Bronchial epithelial cell (primary cell): ENCODE data around the gene ITPK1. TPM values are rescaled to one million over a fixed set of nuclear protein-coding genes. Genes with fewer than 3 reads are reported as not detected.

Experiments
- DNase-seq: peaks from one replicate; pipeline ENCODE4 v3.0.0-alpha.2; 2010; ENCODE audit warnings: low read depth
- FAIRE-seq: peaks from 2 replicates; lab custom pipeline; 2011; peaks lifted over from hg19 to GRCh38; lab: Jason Lieb, UNC
- H3K27me3 ChIP-seq: 2 replicates; pipeline ENCODE4 v1.5.1; 2011; ENCODE audit warnings: low read length; ENCODE audit not compliant: control insufficient read depth, insufficient read depth
- H3K36me3 ChIP-seq: 2 replicates; pipeline ENCODE4 v1.5.1; 2011; ENCODE audit warnings: low read length; ENCODE audit not compliant: control insufficient read depth, insufficient read depth
- H3K4me3 ChIP-seq: 2 replicates; pipeline ENCODE4 v1.5.1; 2011; ENCODE audit warnings: mild to moderate bottlenecking, low read depth, low read length, control low read depth
- CTCF ChIP-seq: IDR thresholded peaks from 2 replicates; pipeline ENCODE4 v1.5.1; 2011; ENCODE audit warnings: mild to moderate bottlenecking, moderate library complexity, low read length, control low read depth, inconsistent platforms; ENCODE audit not compliant: insufficient read depth, severe bottlenecking
- total RNA-seq: library from RNA; depleted of rRNA; stranded (reverse); fragments of >200 nt; gene quantifications from 2 replicates; pipeline ENCODE4 v1.2.1, GENCODE V29; 2014

The ITPK1 gene
- total RNA-seq, 1 donor from 2014 or later = 39.8 TPM

GRCh38 chr14:92944976-92945375 is 170.7 kb downstream of the ITPK1 start:
- H3K4me3 ChIP-seq = no peak overlapping the region
- no peak for FAIRE-seq
- DNase-seq = no peak
- H3K36me3 ChIP-seq = peaks cover 30% of the 10 kb centered on the region
- H3K27me3 ChIP-seq = no peaks in the 10 kb centered on the region
- TF ChIP-seq CTCF = no peak

- H3K4me3 ChIP-seq = no peak overlapping the region
- H3K27me3 ChIP-seq = no peaks in the 10 kb centered on the region
- FAIRE-seq (no peak), DNase-seq (no peak)
- no peak for TF ChIP-seq CTCF
- peaks cover 26% of the 10 kb centered on the region for H3K36me3 ChIP-seq
Observed at GRCh38 chr14:92943855-92944570, 171.7 kb downstream of the ITPK1 start.

- Histone ChIP-seq H3K36me3 (peaks cover 26% of the 10 kb centered on the region), H3K27me3 (no peaks in the 10 kb centered on the region), H3K4me3 (no peak overlapping the region)
- DNase-seq = no peak
- FAIRE-seq = no peak
- TF ChIP-seq CTCF = no peak
Observed at GRCh38 chr14:92942976-92943710, 172.6 kb downstream of the ITPK1 start.

- Histone ChIP-seq H3K36me3 (peaks cover 26% of the 10 kb centered on the region), H3K27me3 (no peaks in the 10 kb centered on the region), H3K4me3 (no peak overlapping the region)
- TF ChIP-seq CTCF = no peak
- no peak for DNase-seq
- FAIRE-seq = no peak
Observed at GRCh38 chr14:92942576-92942975, 173.1 kb downstream of the ITPK1 start.

- no peak for DNase-seq
- no peaks in the 10 kb centered on the region for H3K27me3 ChIP-seq
- no peak overlapping the region for H3K4me3 ChIP-seq
- peaks cover 26% of the 10 kb centered on the region for H3K36me3 ChIP-seq
- no peak for TF ChIP-seq CTCF
- no peak for FAIRE-seq
Observed at GRCh38 chr14:92942136-92942535, 173.6 kb downstream of the ITPK1 start.

GRCh38 chr14:92941531-92941930 is 174.2 kb downstream of the ITPK1 start:
- no peak overlapping the region for H3K4me3 ChIP-seq
- no peak for TF ChIP-seq CTCF
- H3K27me3 ChIP-seq = no peaks in the 10 kb centered on the region
- FAIRE-seq (no peak), DNase-seq (no peak)
- peaks cover 26% of the 10 kb centered on the region for H3K36me3 ChIP-seq
